GM18520 (cell line): ENCODE measurements around the gene RALGAPA1.

ENCODE experiments used
- ATAC-seq: cut with Tn5 transposase; IDR thresholded peaks from one replicate; pipeline ENCODE4 v1.9.1; 2021; ENCODE audit not compliant: unreplicated experiment

RALGAPA1 gene

GRCh38 chr14:35503646-35504045 lies 305.4 kb downstream of the RALGAPA1 start:
- no peak for ATAC-seq

- no peak for ATAC-seq
Measured at GRCh38 chr14:35499180-35499579, 309.9 kb downstream of the RALGAPA1 start.

GRCh38 chr14:35495278-35495677 lies 313.8 kb downstream of the RALGAPA1 start:
- no peak for ATAC-seq

GRCh38 chr14:35492569-35493014 lies 316.5 kb downstream of the RALGAPA1 start:
- ATAC-seq = no peak
